Activated naive CD8-positive, alpha-beta T cell treated with anti-CD3 and anti-CD28 coated beads, Interleukin-2, amount 50 U/mL, for 24 hours (primary cell): ENCODE measurements around the gene ZNF107.

Experiments
- ATAC-seq: fragments of 150-1000 bp; cut with Tn5 transposase; one replicate; pipeline ENCODE4 v1.10.0; 2021
- DNase-seq: peaks from one replicate; pipeline ENCODE4 v3.0.0; 2021
- H3K27ac Mint-ChIP-seq: one replicate; pipeline ENCODE4 v1.8.0; 2021; ENCODE audit warnings: mild to moderate bottlenecking, mixed read lengths
- H3K27me3 Mint-ChIP-seq: one replicate; pipeline ENCODE4 v1.8.0; 2021; ENCODE audit warnings: mixed read lengths
- H3K36me3 Mint-ChIP-seq: one replicate; pipeline ENCODE4 v1.8.0; 2021; ENCODE audit warnings: low read depth, mixed read lengths
- H3K4me1 Mint-ChIP-seq: one replicate; pipeline ENCODE4 v1.8.0; 2021; ENCODE audit warnings: mixed read lengths
- H3K4me3 Mint-ChIP-seq: one replicate; pipeline ENCODE4 v1.8.0; 2021; ENCODE audit warnings: mild to moderate bottlenecking, moderate library complexity, mixed read lengths
- H3K9me3 Mint-ChIP-seq: one replicate; pipeline ENCODE4 v1.8.0; 2021; ENCODE audit warnings: mixed read lengths

The ZNF107 gene

DNA sequence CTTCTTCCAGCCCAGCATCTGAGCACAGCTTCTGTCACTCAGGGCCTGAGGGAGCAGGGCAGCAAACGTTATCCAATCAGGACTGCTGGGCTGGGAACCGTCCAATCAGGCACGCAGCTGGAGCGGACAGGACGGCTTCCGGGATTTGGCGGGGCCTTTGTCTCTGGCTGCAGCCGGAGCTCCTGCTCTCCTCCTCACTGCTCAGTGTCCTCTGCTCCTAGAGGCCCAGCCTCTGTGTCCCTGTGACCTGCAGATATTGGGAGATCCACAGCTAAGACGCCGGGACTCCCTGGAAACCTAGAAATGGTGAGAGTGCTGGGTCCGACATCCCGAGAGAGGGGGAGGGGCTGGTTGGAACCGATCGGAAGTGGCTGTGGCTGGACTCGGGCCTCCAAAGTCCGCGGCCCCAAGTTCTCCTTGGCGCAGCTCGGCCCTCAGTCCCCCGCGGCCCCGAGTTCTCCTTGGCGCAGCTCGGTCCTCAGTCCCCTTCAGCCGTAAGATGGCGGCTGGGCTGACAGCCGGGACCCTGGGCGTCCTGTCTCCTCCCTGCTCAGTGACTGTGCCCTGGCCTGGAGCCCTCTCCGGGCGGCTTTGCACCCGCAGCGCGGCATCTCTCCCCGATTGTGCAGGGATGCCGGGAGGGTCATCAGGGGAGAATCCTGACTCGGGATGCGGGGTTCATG lies at the start of gene ZNF107:
Gene ZNF107 (plus strand): TSS at position 154 of the 683 bp plus-strand sequence. CDS start 150 bp downstream, at position 304.
- H3K4me3 Mint-ChIP-seq, result peak within 1 kb of the TSS; percentile 94
- H3K27ac Mint-ChIP-seq, result peak within 1 kb of the TSS; percentile 93
- no peaks in the 10 kb centered on the region for H3K27me3 Mint-ChIP-seq
- peaks cover 22% of the 10 kb centered on the region for H3K9me3 Mint-ChIP-seq
- DNase-seq (peak; percentile 79), ATAC-seq (peak; percentile 100)
- peaks cover 47% of the 10 kb centered on the region for H3K4me1 Mint-ChIP-seq
- H3K36me3 Mint-ChIP-seq, result peaks cover 53% of the 10 kb centered on the region

DNA sequence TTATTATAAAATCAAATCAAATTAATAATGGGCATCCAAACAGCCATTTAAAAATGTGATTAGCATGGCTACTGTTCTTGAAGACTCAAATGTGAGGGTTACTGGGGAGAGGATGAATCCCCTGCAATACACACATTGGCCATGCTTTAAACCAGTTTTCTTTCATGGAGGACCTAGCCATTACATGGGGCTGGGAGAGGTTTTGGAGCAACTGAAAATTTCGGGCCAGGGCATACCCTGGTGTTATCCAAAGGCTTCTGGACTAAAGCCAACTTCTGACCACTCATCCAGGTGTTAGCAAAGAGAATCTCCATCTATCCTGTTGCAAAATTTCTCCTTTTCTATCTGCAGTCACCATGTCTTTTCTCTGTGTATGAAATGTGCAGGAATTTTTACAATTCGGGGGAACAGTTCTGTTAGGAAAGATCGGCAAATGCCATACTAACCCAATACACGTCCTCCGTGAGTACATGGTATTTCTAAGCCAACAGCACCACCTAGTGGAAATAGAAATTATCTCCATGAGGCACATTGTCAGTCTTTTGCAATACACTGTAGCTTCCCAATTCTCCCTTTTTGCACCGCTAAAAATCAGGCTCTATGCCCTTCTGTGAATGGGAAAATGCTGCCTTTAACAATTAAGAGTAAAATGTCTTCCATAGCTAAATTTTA lies 47.0 kb upstream of the ZNF107 start:
- Mint-ChIP-seq H3K4me1 (no peaks in the 10 kb centered on the region), H3K27me3 (no peaks in the 10 kb centered on the region), H3K27ac (no peak overlapping the region), H3K9me3 (peaks cover 19% of the 10 kb centered on the region), H3K36me3 (no peaks in the 10 kb centered on the region), H3K4me3 (no peak overlapping the region)
- peak; percentile 43 for ATAC-seq
- no peak for DNase-seq

DNA sequence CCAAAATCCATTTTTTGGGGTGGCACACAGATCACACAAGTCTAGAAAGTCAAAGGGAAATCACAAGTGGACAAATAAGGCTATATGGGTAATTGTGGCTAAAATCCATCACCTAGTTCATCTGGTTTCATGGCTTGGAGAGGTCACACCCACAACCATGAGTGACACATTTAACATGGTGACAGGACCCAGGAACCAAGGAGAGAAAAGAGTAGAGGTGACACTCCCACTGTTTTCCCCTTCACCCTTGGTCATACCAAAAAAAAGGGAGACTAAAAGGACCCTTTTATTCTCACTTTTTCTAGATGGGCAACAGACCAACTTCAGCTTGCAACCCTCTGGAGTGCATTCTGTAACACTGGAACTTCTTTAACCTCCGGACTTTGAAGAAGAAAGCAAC lies 46.2 kb upstream of the ZNF107 start:
- Mint-ChIP-seq H3K36me3 (no peaks in the 10 kb centered on the region), H3K4me1 (no peaks in the 10 kb centered on the region), H3K27ac (no peak overlapping the region), H3K9me3 (peaks cover 19% of the 10 kb centered on the region), H3K27me3 (no peaks in the 10 kb centered on the region), H3K4me3 (no peak overlapping the region)
- ATAC-seq (no peak), DNase-seq (no peak)

DNA sequence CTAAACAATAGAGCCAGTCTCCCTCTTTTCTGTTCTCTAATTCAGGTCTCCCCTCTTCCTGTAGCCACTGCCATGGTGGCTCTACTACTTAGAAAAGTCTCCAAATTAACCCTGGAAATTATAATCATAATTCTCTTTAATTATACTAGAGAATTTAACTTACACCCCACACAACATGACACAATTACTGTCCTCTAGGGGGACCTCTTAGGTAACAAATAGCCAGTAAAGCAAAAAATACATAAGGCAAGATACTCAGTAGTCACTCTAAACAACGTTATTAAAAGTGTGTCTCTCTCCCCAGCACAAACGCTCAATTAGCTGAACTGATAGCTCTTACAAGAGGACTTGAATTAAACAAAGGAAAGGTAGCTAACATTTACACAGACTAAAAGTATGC lies 44.3 kb upstream of the ZNF107 start:
- H3K4me1 Mint-ChIP-seq, result peaks cover 3% of the 10 kb centered on the region
- H3K36me3 Mint-ChIP-seq, result no peaks in the 10 kb centered on the region
- ATAC-seq (no peak), DNase-seq (no peak)
- no peaks in the 10 kb centered on the region for H3K27me3 Mint-ChIP-seq
- no peak overlapping the region for H3K4me3 Mint-ChIP-seq
- H3K27ac Mint-ChIP-seq, result no peak overlapping the region
- H3K9me3 Mint-ChIP-seq, result peaks cover 19% of the 10 kb centered on the region

DNA sequence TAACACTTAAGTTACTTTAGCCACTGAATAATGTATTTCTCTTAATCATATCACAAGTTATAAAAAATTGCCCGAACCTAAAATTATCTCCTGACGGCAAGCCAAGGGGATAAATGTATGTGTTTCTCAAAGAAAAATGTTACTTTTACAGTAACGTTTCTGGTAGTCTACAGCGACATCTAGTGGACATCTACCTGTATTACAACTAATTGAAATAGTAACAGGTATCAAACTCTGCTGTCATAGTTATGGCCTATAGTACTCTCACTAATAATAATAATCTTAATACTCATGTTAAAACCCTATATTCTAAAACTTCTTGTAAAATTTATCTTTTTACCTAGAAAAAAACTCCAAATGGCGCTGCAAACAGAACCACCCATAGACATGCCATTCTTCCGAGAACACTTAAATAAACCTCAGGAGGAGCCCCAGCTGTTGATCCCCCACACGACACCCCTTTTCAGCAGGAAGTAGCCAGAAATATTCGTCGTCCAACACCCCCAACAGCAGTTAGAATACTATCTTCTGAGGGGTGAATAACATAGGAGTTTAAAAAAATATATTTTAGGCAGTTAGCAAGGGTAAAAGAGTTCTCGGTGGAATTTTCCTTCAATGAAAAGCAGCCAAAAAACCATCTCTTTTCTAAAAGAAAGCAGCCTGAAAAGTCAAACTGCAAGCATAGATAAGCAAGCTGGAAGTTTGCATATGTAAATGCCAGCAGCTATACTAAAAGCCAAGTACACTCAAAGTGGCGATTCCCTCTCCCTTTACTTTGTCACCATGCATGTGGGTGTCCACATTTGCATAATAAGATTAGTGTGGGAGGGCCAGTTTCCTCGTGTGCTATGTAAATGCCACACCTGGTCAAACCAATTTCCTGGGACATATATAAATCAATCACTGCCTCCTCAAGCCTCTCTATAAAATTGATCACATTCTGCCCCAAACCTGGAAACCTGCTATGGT lies 40.5 kb upstream of the ZNF107 start:
- Mint-ChIP-seq H3K27me3 (no peaks in the 10 kb centered on the region), H3K36me3 (no peaks in the 10 kb centered on the region), H3K4me3 (no peak overlapping the region), H3K27ac (no peak overlapping the region), H3K9me3 (peaks cover 9% of the 10 kb centered on the region), H3K4me1 (peaks cover 3% of the 10 kb centered on the region)
- DNase-seq, result no peak
- ATAC-seq, result no peak

DNA sequence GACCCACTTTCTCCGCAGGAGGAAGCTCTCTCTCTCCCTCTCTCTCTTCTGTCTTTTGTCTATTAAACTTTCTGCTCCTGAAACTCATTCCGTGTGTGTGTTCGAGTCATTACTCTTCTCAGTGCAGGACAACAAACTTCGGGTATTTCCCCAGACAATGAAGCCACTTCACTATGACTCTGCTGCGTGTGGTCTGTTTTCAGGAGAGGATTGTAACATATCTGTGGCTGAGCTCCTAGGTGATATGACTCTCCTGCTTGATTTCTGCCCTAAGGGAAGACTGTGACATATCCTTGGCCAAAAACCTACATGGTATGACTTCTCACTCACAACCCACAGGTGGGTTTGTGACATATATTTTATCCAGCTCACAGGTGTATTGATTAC lies 39.9 kb upstream of the ZNF107 start:
- Mint-ChIP-seq H3K4me1 (peaks cover 3% of the 10 kb centered on the region), H3K36me3 (no peaks in the 10 kb centered on the region), H3K27me3 (no peaks in the 10 kb centered on the region), H3K4me3 (no peak overlapping the region), H3K27ac (no peak overlapping the region), H3K9me3 (peaks cover 7% of the 10 kb centered on the region)
- no peak for DNase-seq
- peak; percentile 66 for ATAC-seq

DNA sequence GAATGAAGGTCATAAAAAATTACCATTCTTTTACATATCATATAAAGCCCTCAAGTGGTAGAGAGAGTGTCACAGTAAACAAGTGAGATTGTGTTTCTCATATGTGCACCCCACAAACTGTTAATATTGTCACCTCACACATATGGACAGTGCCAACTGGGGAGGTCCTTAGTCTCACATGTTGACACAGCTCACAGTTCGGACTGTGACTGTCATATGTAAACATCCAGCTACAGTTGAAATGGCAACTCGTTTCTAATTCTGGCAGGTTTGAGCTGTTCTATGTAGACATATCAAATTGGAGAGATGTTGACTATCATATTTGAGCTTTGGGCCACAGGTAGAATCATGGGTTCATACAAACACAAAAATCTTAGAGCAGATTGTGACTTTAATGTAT lies 39.4 kb upstream of the ZNF107 start:
- Mint-ChIP-seq H3K36me3 (no peaks in the 10 kb centered on the region), H3K9me3 (peaks cover 6% of the 10 kb centered on the region), H3K4me3 (no peak overlapping the region), H3K4me1 (peaks cover 3% of the 10 kb centered on the region), H3K27ac (no peak overlapping the region), H3K27me3 (no peaks in the 10 kb centered on the region)
- no peak for DNase-seq
- ATAC-seq, result no peak

DNA sequence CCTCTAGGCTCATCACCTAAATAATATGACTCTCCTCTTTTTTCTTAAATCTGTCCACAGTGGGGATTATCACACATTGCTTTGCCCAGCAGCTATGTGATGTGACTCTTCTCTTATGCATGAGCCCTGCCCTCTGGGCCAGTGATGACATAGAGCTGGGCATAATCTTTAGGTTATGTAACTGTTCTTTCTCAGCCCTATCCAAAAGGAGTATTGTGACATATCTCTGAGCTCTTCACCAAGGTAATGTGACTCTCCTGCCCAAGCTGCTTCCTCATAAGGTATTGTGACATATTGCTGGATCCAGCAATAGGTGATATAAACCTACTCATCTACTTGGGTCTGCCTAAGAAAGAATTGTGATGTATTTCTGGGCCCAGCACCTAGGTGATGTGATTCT lies 37.7 kb upstream of the ZNF107 start:
- no peak for ATAC-seq

DNA sequence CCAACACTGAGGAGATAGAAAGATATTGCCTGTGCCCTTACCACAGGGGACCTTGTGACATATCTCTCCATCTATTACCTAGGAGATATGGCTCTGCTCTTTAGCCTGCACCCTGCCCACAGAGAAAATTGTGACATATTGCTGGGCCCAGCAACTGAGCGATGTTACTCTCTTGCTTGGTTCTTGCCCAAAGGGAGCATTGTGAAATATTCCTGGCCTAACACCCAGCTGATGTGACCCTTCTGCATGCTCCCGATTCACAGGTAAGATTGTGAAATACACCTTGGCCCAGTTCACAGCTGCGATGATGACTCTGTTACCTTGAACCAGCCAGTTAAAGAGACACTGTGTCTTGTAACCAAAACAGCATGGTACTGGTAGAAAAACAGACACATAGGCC lies 37.2 kb upstream of the ZNF107 start:
- no peaks in the 10 kb centered on the region for H3K27me3 Mint-ChIP-seq

More for the DNA sequence above, 37.7 kb upstream of the ZNF107 start:
- DNase-seq, result no peak
- no peak overlapping the region for H3K4me3 Mint-ChIP-seq
- H3K9me3 Mint-ChIP-seq, result no peaks in the 10 kb centered on the region
- H3K4me1 Mint-ChIP-seq, result peaks cover 3% of the 10 kb centered on the region
- no peaks in the 10 kb centered on the region for H3K27me3 Mint-ChIP-seq
- no peak overlapping the region for H3K27ac Mint-ChIP-seq
- no peaks in the 10 kb centered on the region for H3K36me3 Mint-ChIP-seq

DNA sequence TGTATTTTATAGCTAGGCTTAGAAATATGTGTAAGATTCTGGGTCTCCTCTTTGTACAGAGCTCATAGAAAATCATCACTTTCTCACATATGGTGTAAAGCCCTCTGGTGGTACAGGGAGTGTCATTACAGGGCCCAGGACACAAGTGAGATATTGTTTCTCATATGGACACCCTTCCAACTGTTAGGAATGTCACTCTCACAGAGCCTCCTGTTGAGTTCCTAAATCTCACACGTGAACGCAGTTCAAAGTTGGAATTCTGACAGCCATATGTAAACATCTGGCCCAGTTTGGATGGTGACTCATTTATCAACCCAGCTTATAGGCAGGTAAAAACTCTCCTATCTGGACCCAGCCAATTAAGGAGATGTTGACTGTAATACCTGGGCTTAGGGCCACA lies 35.4 kb upstream of the ZNF107 start:
- Mint-ChIP-seq H3K9me3 (no peaks in the 10 kb centered on the region), H3K4me1 (peaks cover 3% of the 10 kb centered on the region), H3K27ac (no peak overlapping the region), H3K36me3 (no peaks in the 10 kb centered on the region), H3K27me3 (no peaks in the 10 kb centered on the region), H3K4me3 (no peak overlapping the region)
- DNase-seq (no peak), ATAC-seq (no peak)

More for the DNA sequence above, 37.2 kb upstream of the ZNF107 start:
- Mint-ChIP-seq H3K4me1 (peaks cover 3% of the 10 kb centered on the region), H3K4me3 (no peak overlapping the region), H3K27ac (no peak overlapping the region), H3K36me3 (no peaks in the 10 kb centered on the region), H3K9me3 (no peaks in the 10 kb centered on the region)
- ATAC-seq, result no peak
- no peak for DNase-seq

DNA sequence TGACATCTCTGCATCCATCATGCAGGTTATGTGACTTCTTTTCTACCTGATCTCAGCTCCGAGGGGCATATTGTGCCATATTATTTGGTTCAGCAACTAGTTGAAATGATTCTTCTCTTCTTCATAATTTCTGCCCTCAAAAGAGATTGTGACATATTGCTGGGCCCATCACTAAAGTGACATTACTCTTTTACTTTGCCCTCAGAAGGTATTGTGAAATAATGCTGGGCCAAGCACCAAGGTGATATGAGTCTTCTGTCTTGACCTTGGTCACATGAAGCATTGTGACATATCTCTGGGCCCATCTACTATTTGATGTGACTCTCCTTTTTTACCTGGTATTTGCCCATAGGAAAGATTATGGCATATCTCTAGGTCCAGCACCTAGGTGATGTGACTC lies 33.9 kb upstream of the ZNF107 start:
- Mint-ChIP-seq H3K36me3 (no peaks in the 10 kb centered on the region), H3K4me1 (no peaks in the 10 kb centered on the region), H3K4me3 (no peak overlapping the region), H3K9me3 (no peaks in the 10 kb centered on the region), H3K27ac (no peak overlapping the region), H3K27me3 (no peaks in the 10 kb centered on the region)
- DNase-seq, result no peak
- no peak for ATAC-seq

DNA sequence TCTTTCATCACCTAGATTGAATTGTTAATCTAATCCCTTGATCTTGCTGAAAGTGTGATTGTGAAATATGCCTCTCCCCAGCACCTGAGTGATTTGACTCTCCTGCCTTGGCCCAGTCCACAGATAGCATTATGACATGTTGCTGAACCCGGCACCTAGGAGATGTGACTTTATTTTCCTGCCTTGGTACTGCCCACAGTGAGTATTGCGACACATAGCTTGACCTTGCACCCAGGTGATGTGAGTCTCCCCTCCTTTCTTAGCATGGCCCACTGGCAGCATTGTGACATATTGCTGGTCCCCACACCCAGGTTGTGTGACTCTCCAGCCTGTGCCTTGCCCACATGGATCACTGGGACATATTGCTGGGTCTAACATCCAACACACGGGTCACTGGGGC lies 32.5 kb upstream of the ZNF107 start:
- DNase-seq (no peak), ATAC-seq (no peak)
- Mint-ChIP-seq H3K27me3 (no peaks in the 10 kb centered on the region), H3K4me3 (no peak overlapping the region), H3K36me3 (no peaks in the 10 kb centered on the region), H3K27ac (no peak overlapping the region), H3K4me1 (no peaks in the 10 kb centered on the region), H3K9me3 (no peaks in the 10 kb centered on the region)

DNA sequence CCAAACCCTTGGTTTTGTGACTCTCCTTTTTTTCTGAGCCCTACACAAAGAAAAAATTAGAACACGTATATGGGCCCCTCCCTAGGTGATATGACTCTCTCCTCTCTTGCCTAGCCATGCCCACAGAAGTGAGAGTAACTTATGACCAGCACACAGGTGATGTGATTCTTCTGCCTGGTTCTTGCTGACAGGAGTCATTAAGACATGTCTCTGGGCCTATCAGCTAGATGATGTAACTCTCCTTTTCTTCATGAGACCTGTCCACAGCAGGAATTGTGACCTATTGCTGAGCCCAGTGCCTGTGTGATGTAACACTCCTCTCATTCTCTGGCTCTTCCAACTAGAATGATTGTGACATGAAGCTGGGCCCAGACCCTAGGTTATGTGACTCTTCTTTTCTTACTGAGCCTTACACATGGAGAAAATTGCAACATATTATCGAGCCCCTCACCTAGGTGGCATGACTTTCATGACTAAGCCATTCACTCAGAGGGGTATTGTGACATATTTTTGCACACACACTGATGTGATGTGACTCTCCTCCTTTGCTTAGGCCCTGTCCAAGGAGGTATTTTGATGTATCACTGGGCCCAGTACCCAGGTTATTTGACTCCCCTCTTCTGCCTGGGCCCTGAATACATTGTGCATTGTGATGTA lies 31.4 kb upstream of the ZNF107 start:
- H3K9me3 Mint-ChIP-seq, result no peaks in the 10 kb centered on the region
- H3K27ac Mint-ChIP-seq, result no peak overlapping the region
- H3K4me3 Mint-ChIP-seq, result no peak overlapping the region
- H3K4me1 Mint-ChIP-seq, result no peaks in the 10 kb centered on the region
- ATAC-seq (no peak), DNase-seq (no peak)
- H3K36me3 Mint-ChIP-seq, result no peaks in the 10 kb centered on the region
- no peaks in the 10 kb centered on the region for H3K27me3 Mint-ChIP-seq

DNA sequence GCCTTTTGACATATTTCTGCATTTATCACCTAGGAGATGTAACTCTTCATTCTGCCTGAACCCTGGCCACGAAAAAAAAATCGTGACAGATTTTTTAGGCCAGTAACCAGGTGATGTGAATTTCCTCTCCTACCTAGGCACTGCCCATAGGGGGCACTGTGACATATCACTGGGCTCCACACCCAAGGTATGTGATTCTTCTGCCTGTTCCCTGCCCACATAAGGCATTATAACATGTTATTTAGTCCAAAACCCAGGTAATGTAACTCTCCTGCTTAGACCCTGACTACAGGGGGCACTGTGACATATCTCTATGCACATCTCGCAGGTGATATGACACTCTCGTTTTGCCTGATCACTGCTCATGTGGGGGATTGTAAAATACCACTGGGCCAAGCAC lies 29.5 kb upstream of the ZNF107 start:
- Mint-ChIP-seq H3K4me3 (no peak overlapping the region), H3K9me3 (no peaks in the 10 kb centered on the region), H3K4me1 (no peaks in the 10 kb centered on the region), H3K27ac (no peak overlapping the region), H3K27me3 (no peaks in the 10 kb centered on the region), H3K36me3 (no peaks in the 10 kb centered on the region)
- DNase-seq, result peak; percentile 8
- ATAC-seq, result no peak
